ENCODE data around the gene FREM2.

- TF ChIP-seq, protein P1, sequence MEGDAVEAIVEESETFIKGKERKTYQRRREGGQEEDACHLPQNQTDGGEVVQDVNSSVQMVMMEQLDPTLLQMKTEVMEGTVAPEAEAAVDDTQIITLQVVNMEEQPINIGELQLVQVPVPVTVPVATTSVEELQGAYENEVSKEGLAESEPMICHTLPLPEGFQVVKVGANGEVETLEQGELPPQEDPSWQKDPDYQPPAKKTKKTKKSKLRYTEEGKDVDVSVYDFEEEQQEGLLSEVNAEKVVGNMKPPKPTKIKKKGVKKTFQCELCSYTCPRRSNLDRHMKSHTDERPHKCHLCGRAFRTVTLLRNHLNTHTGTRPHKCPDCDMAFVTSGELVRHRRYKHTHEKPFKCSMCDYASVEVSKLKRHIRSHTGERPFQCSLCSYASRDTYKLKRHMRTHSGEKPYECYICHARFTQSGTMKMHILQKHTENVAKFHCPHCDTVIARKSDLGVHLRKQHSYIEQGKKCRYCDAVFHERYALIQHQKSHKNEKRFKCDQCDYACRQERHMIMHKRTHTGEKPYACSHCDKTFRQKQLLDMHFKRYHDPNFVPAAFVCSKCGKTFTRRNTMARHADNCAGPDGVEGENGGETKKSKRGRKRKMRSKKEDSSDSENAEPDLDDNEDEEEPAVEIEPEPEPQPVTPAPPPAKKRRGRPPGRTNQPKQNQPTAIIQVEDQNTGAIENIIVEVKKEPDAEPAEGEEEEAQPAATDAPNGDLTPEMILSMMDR (IDR thresholded peaks at IDR 0.05): no peak
- TF ChIP-seq POLR2A (IDR thresholded peaks at IDR 0.05): no peak
These were observed 46.3 kb downstream of the FREM2 start for GRCh38 chr13:38733146-38733545.
